ENCODE data around the gene SLC6A18.

DNA sequence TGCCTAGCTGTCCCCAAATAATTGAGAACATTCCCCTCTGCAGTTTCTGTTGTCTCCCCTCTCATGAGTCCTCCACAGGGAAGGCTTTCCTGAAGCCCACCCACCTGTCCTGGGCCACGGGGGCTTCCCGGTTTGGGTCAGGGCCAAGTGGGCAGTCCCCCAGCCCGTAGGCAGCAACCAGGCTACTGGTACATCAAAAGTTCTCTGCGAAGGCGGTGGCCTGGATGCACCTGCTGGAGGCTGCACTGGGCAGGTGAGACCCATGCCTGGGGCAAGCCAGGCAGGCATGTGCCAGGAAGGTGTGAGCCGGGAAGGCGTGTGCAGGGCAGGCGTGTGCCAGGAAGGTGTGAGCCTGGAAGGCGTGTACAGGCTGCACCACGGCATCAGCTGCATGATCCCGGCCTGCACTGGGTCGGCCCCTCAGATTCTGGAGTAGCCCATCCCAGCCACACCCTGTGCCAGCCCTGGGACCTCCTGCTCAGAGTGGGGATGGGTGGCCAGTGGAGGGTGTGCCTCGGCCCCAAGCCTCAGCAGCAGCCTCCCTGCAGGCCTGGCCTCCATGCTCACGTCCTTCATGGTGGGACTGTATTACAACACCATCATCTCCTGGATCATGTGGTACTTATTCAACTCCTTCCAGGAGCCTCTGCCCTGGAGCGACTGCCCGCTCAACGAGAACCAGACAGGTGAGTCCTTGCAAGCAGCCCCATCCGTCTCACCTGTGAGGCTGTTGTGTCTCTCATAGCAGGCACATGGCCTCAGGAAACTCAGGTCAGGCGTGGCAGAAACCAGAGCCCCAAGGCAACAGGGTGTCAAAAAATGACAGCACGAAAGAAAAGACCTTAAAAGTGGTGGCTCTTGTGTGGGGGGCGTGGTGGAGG, 15.0 kb upstream of the SLC6A18 start:
- TF ChIP-seq EZH2 (IDR thresholded peaks at IDR 0.05) (no peak), POLR2AphosphoS5 (IDR thresholded peaks at IDR 0.05; ENCODE audit: borderline replicate concordance, low read depth, low read length) (no peak), FOXP2 (optimal IDR thresholded peaks at IDR 0.05; ENCODE audit: control extremely low read depth, extremely low read length, insufficient read depth) (no peak)

All from SK-N-MC (cell line).